Measurements from ENCODE around the gene POLR2H. TPM values are rescaled to one million over a fixed set of nuclear protein-coding genes. Genes with fewer than 3 reads are reported as not detected.

Gene POLR2H
- total RNA-seq, 1 experiment from 2014 or later: 153 TPM

GRCh38 chr3:184379358-184380184, 18.1 kb downstream of the POLR2H start, which contains the start of gene CHRD:
Gene CHRD, plus strand, starts transcription at chr3:184380054. Its CDS starts 265 bp downstream, at chr3:184380319.
- H2AFZ ChIP-seq: no peak within 1 kb of the TSS
- intact Hi-C loops (cut with micrococcal nuclease; ENCODE audit: unreplicated experiment): no loop called here
- ChIA-PET POLR2A (ENCODE audit: unreplicated experiment) (interaction anchor here (0.6 kb wide), 2 partner anchors 118 to 345 kb away, joined by 7 to 23 read pairs; partner anchors contain the start of gene CAMK2N2), CTCF (no interaction called here)
- no peaks in the 10 kb centered on the region for H3F3A ChIP-seq (ENCODE audit: insufficient read depth, low read depth)
- no peaks in the 10 kb centered on the region for H3K36me3 ChIP-seq (ENCODE audit: low read depth)
- peaks cover 79% of the 10 kb centered on the region for H3K27me3 ChIP-seq (ENCODE audit: insufficient read depth, low read depth)
- TF ChIP-seq EZH2 (IDR thresholded peaks at IDR 0.05; ENCODE audit: low read depth): peak; percentile 95
- TF ChIP-seq, protein P1, sequence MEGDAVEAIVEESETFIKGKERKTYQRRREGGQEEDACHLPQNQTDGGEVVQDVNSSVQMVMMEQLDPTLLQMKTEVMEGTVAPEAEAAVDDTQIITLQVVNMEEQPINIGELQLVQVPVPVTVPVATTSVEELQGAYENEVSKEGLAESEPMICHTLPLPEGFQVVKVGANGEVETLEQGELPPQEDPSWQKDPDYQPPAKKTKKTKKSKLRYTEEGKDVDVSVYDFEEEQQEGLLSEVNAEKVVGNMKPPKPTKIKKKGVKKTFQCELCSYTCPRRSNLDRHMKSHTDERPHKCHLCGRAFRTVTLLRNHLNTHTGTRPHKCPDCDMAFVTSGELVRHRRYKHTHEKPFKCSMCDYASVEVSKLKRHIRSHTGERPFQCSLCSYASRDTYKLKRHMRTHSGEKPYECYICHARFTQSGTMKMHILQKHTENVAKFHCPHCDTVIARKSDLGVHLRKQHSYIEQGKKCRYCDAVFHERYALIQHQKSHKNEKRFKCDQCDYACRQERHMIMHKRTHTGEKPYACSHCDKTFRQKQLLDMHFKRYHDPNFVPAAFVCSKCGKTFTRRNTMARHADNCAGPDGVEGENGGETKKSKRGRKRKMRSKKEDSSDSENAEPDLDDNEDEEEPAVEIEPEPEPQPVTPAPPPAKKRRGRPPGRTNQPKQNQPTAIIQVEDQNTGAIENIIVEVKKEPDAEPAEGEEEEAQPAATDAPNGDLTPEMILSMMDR (conservative IDR thresholded peaks at IDR 0.05): no peak
- H3K27ac ChIP-seq: no peak within 1 kb of the TSS
- H3K4me1 ChIP-seq (replicated peaks; ENCODE audit: insufficient read depth): no peaks in the 10 kb centered on the region
- peak within 1 kb of the TSS; percentile 55; the same call in 1 of the 2 replicates for H3K4me2 ChIP-seq
- DNase-seq: no peak
- no peaks in the 10 kb centered on the region for H3K9me3 ChIP-seq (ENCODE audit: insufficient read depth, low read depth)
- H3K79me2 ChIP-seq (ENCODE audit: low read depth): no peaks in the 10 kb centered on the region
- no peaks in the 10 kb centered on the region for H4K20me1 ChIP-seq (ENCODE audit: insufficient read depth)
- no TSS peak for BruUV-seq (replicated peaks)
- H3K4me3 ChIP-seq: no peak within 1 kb of the TSS
- no peaks in the 10 kb centered on the region for H3K9me2 ChIP-seq (ENCODE audit: insufficient read depth)

DNA sequence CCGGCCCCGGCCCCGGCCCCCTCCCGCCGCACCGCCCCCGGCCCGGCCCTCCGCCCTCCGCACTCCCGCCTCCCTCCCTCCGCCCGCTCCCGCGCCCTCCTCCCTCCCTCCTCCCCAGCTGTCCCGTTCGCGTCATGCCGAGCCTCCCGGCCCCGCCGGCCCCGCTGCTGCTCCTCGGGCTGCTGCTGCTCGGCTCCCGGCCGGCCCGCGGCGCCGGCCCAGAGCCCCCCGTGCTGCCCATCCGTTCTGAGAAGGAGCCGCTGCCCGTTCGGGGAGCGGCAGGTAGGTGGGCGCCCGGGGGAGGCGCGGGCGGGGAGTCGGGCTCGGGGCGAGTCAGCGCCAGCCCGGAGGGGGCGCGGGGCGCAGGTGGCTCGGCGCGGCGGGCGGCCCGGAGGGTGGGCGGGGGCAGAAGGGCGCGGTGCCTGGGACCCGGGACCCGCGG, 18.7 kb downstream of the POLR2H start:
- no peak overlapping the region for H3K4me3 ChIP-seq
- no peak overlapping the region for H3K27ac ChIP-seq
- no peaks in the 10 kb centered on the region for H4K20me1 ChIP-seq (ENCODE audit: insufficient read depth)
- intact Hi-C loops (cut with micrococcal nuclease; ENCODE audit: unreplicated experiment): no loop called here
- POLR2A ChIA-PET (ENCODE audit: unreplicated experiment): interaction anchor here (0.6 kb wide), 1 partner anchor 119 kb away, joined by 23 read pairs; the partner anchor contains the start of gene CAMK2N2
- peaks cover 77% of the 10 kb centered on the region for H3K27me3 ChIP-seq (ENCODE audit: insufficient read depth, low read depth)
- peak in 1 of 2 experiments; percentile 46 for DNase-seq
- H3F3A ChIP-seq (ENCODE audit: insufficient read depth, low read depth): no peaks in the 10 kb centered on the region
- H3K79me2 ChIP-seq (ENCODE audit: low read depth): no peaks in the 10 kb centered on the region
- BruUV-seq (replicated peaks): no TSS peak
- H3K9me2 ChIP-seq (ENCODE audit: insufficient read depth): no peaks in the 10 kb centered on the region
- no peaks in the 10 kb centered on the region for H3K4me1 ChIP-seq (replicated peaks; ENCODE audit: insufficient read depth)
- H2AFZ ChIP-seq: no peak overlapping the region
- no peak for TF ChIP-seq EZH2 (IDR thresholded peaks at IDR 0.05; ENCODE audit: low read depth)
- TF ChIP-seq, protein P1 (conservative IDR thresholded peaks at IDR 0.05): no peak
- H3K9me3 ChIP-seq (ENCODE audit: insufficient read depth, low read depth): no peaks in the 10 kb centered on the region
- no peaks in the 10 kb centered on the region for H3K36me3 ChIP-seq (ENCODE audit: low read depth)
- H3K4me2 ChIP-seq: peak overlapping the region; percentile 55; the same call in 1 of the 2 replicates
- CTCF ChIA-PET: no interaction called here

- Histone ChIP-seq H3K27me3 (ENCODE audit: insufficient read depth, low read depth) (peaks cover 74% of the 10 kb centered on the region), H3K4me1 (replicated peaks; ENCODE audit: insufficient read depth) (no peaks in the 10 kb centered on the region), H2AFZ (no peak overlapping the region), H3K9me3 (ENCODE audit: insufficient read depth, low read depth) (no peaks in the 10 kb centered on the region), H4K20me1 (ENCODE audit: insufficient read depth) (no peaks in the 10 kb centered on the region), H3K27ac (no peak overlapping the region), H3K9me2 (ENCODE audit: insufficient read depth) (no peaks in the 10 kb centered on the region), H3K36me3 (ENCODE audit: low read depth) (no peaks in the 10 kb centered on the region), H3K79me2 (ENCODE audit: low read depth) (no peaks in the 10 kb centered on the region), H3F3A (ENCODE audit: insufficient read depth, low read depth) (no peaks in the 10 kb centered on the region), H3K4me3 (no peak overlapping the region), H3K4me2 (no peak overlapping the region)
- TF ChIP-seq, protein P1 (conservative IDR thresholded peaks at IDR 0.05): no peak
- peak; percentile 91; the same call in 1 of the 2 replicates for TF ChIP-seq EZH2 (IDR thresholded peaks at IDR 0.05; ENCODE audit: low read depth)
- no TSS peak for BruUV-seq (replicated peaks)
- CTCF ChIA-PET: no interaction called here
- POLR2A ChIA-PET (ENCODE audit: unreplicated experiment): no interaction called here
- intact Hi-C loops (cut with micrococcal nuclease; ENCODE audit: unreplicated experiment): no loop called here
- DNase-seq: no peak
These were observed 19.2 kb downstream of the POLR2H start for GRCh38 chr3:184380627-184381260.

All from PC-9 (cell line).